SK-N-SH treated with all-trans-retinoic acid at 6 μM for 48 hours (cell line): ENCODE measurements around the gene GALNT13.

Experiments
- GLIS3 ChIP-seq: fragments of 250-450 bp; sonication (Bioruptor Pico); IDR thresholded peaks from 2 replicates; pipeline ENCODE4 v1.5.0; 2020; ENCODE audit warnings: mild to moderate bottlenecking, moderate library complexity
- TCF4 ChIP-seq: fragments of 250-450 bp; sonication (Bioruptor Pico); IDR thresholded peaks from 2 replicates; pipeline ENCODE4 v1.8.0; 2021; ENCODE audit warnings: mild to moderate bottlenecking, moderate library complexity, borderline replicate concordance

- no peak for TF ChIP-seq TCF4 (CRISPR knock-in tag)
- no peak for TF ChIP-seq GLIS3
Measured at GRCh38 chr2:154427453-154427852, 555.7 kb downstream of the GALNT13 start.
